Endothelial cell of umbilical vein (primary cell): ENCODE data around the gene SUPT3H. TPM values are rescaled to one million over a fixed set of nuclear protein-coding genes. Genes with fewer than 3 reads are reported as not detected.

Experiments
- BruUV-seq: library from RNA; stranded (reverse); fragments of 400-500 nt; replicated peaks from 2 replicates; lab custom pipeline; 2021; lab: Mats Ljungman, UMichigan
- CTCF ChIA-PET: fragments of 300-600, 350-600 bp; sonication (Branson Sonifier 250); formaldehyde crosslinking; loops from one replicate; lab custom pipeline; 2021; ENCODE audit warnings: antibody characterized with exemption, inconsistent platforms; lab: Charles Lee
- POLR2A ChIA-PET: fragments of 300-600, 350-600 bp; sonication (Branson Sonifier 250); formaldehyde crosslinking; loops from one replicate; lab custom pipeline; 2021; ENCODE audit warnings: antibody characterized with exemption, inconsistent platforms; lab: Charles Lee
- DNase-seq: peaks from one replicate; pipeline ENCODE4 v3.0.0-alpha.2; 2011; ENCODE audit warnings: low read depth, low spot score
- FAIRE-seq: peaks from 2 replicates; lab custom pipeline; 2011; peaks lifted over from hg19 to GRCh38; lab: Jason Lieb, UNC
- H2AFZ ChIP-seq: 2 replicates; pipeline ENCODE4 v1.6.0; 2012; ENCODE audit warnings: low read depth, low read length, control low read depth, inconsistent platforms
- H3K27ac ChIP-seq: 2 replicates; pipeline ENCODE4 v1.5.1; 2011; ENCODE audit warnings: low read depth, mild to moderate bottlenecking, control low read depth, low read length, moderate library complexity; ENCODE audit not compliant: insufficient read depth
- H3K27me3 ChIP-seq, 2 experiments: 2 replicates each; pipeline versions ENCODE4 v1.6.0 to v1.6.1; 2011; ENCODE audit warnings: low read length in 2 of 2, mixed read lengths in 1 of 2; ENCODE audit not compliant: control insufficient read depth in 2 of 2, insufficient read depth in 2 of 2
- H3K36me3 ChIP-seq, 2 experiments: 2 replicates in 1 of 2; 3 replicates in 1 of 2; pipeline ENCODE4 v1.5.1; 2011; ENCODE audit warnings: low read length in 2 of 2, mild to moderate bottlenecking in 1 of 2, moderate library complexity in 1 of 2; ENCODE audit not compliant: control insufficient read depth in 2 of 2, insufficient read depth in 2 of 2; ENCODE audit errors: extremely low read depth in 1 of 2
- H3K4me1 ChIP-seq: 3 replicates; pipeline ENCODE4 v1.5.1; 2011; ENCODE audit warnings: mild to moderate bottlenecking, low read length; ENCODE audit not compliant: control insufficient read depth, insufficient read depth; ENCODE audit errors: extremely low read depth
- H3K4me2 ChIP-seq: 2 replicates; pipeline ENCODE4 v1.6.1; 2011; ENCODE audit warnings: low read length, control low read depth, mixed read lengths; ENCODE audit not compliant: insufficient read depth
- H3K4me3 ChIP-seq, 3 experiments: fragments of 200-600 bp in 1 of 3; sonication (generic), shearing (Covaris generic) in 1 of 3; replicated peaks in 1 of 3; 2 replicates each; pipeline ENCODE4 v1.5.1; 2011 to 2016; ENCODE audit warnings: control low read depth in 3 of 3, low read length in 3 of 3, mild to moderate bottlenecking in 2 of 3, inconsistent platforms in 1 of 3, low read depth in 1 of 3, moderate library complexity in 1 of 3; ENCODE audit not compliant: insufficient read depth in 1 of 3
- H3K79me2 ChIP-seq: 2 replicates; pipeline ENCODE4 v1.6.0; 2012; ENCODE audit warnings: low read length, inconsistent platforms; ENCODE audit not compliant: control insufficient read depth, insufficient read depth
- H3K9ac ChIP-seq: replicated peaks from 2 replicates; pipeline ENCODE3; 2011; ENCODE audit warnings: low read length, control low read depth; ENCODE audit not compliant: insufficient read depth; ENCODE audit errors: extremely low read depth
- H3K9me1 ChIP-seq: replicated peaks from 3 replicates; pipeline ENCODE4 v1.6.0; 2011; ENCODE audit warnings: mild to moderate bottlenecking, low read length; ENCODE audit not compliant: control insufficient read depth, insufficient read depth; ENCODE audit errors: extremely low read depth
- H3K9me3 ChIP-seq: replicated peaks from 2 replicates; pipeline ENCODE4 v1.5.1; 2012; ENCODE audit warnings: low read length, inconsistent platforms; ENCODE audit not compliant: control insufficient read depth, insufficient read depth
- H4K20me1 ChIP-seq: replicated peaks from 2 replicates; pipeline ENCODE3; 2011; ENCODE audit warnings: mild to moderate bottlenecking, low read length; ENCODE audit not compliant: control insufficient read depth, insufficient read depth; ENCODE audit errors: extremely low read depth
- CTCF ChIP-seq, 2 donors: IDR thresholded peaks; 1 replicate in 1 of 2; 2 replicates in 1 of 2; pipeline ENCODE4 v1.5.1; 2011; ENCODE audit warnings: low read length in 2 of 2, mild to moderate bottlenecking in 2 of 2, moderate library complexity in 2 of 2, control low read depth in 1 of 2, inconsistent platforms in 1 of 2, low read depth in 1 of 2; ENCODE audit not compliant: insufficient read depth in 1 of 2; ENCODE audit errors: extremely low read depth in 1 of 2
- EZH2 ChIP-seq: IDR thresholded peaks from 2 replicates; pipeline ENCODE4 v1.6.1; 2012; ENCODE audit warnings: borderline replicate concordance, low read depth, mild to moderate bottlenecking, moderate library complexity, low read length, inconsistent platforms; ENCODE audit not compliant: severe bottlenecking
- FOS ChIP-seq: IDR thresholded peaks from 2 replicates; pipeline ENCODE4 v1.6.1; 2011; ENCODE audit warnings: mild to moderate bottlenecking, low read length, moderate library complexity, borderline replicate concordance; ENCODE audit not compliant: insufficient read depth
- GATA2 ChIP-seq: IDR thresholded peaks from 2 replicates; pipeline ENCODE4 v1.7.0; 2011; ENCODE audit warnings: low read depth, mild to moderate bottlenecking, moderate library complexity, mixed read lengths, low read length; ENCODE audit not compliant: insufficient read length, insufficient read depth
- JUN ChIP-seq: IDR thresholded peaks from 2 replicates; pipeline ENCODE4 v1.6.1; 2011; ENCODE audit warnings: borderline replicate concordance, low read depth; ENCODE audit not compliant: insufficient read length, insufficient read depth
- MAX ChIP-seq: IDR thresholded peaks from 2 replicates; pipeline ENCODE4 v1.6.1; 2011; ENCODE audit not compliant: insufficient read depth, insufficient read length
- MYC ChIP-seq: IDR thresholded peaks from one replicate; pipeline ENCODE4 v1.6.1; 2011; ENCODE audit warnings: mild to moderate bottlenecking, low read depth, low read length
- POLR2A ChIP-seq: IDR thresholded peaks from 2 replicates; pipeline ENCODE4 v1.6.1; 2012; ENCODE audit warnings: low read depth, mild to moderate bottlenecking, control low read depth, low read length
- POLR2AphosphoS5 ChIP-seq: IDR thresholded peaks from 2 replicates; pipeline ENCODE4 v1.6.1; 2012; ENCODE audit warnings: low read depth, mild to moderate bottlenecking, control low read depth, low read length, moderate library complexity; ENCODE audit not compliant: insufficient read depth
- dilution Hi-C: fragments of 300-500 bp; cut with MboI; formaldehyde crosslinking; loops from one replicate; pipeline ENCODE4 v1.15.0; 2019; ENCODE audit warnings: low sequenced_read_pairs; ENCODE audit not compliant: extremely low pct_ligation_motif_present
- intact Hi-C: fragments of 100-400 bp; cut with micrococcal nuclease; formaldehyde crosslinking; loops from one replicate; pipeline ENCODE4 v1.10.0; 2022
- polyA plus RNA-seq, 4 experiments: library from polyadenylated mRNA; depleted of rRNA in 3 of 4; stranded (reverse) in 3 of 4; unstranded in 1 of 4; fragments of >200 nt; gene quantifications; 2 replicates each; pipeline versions ENCODE4 v1.2.1 to v1.2.3, GENCODE V29; 2011 to 2012; ENCODE audit warnings: missing spikeins in 1 of 4
- total RNA-seq: library from RNA; stranded (reverse); gene quantifications from 2 replicates; pipeline ENCODE4 v1.2.3, GENCODE V29; 2021

Gene SUPT3H
- total and polyA plus RNA-seq, 2 donors (not counting 3 experiments of a cell fraction or from before 2014, with no cell fraction given), result 8.3 to 9.8 TPM

- Histone ChIP-seq H3K27ac (no peak overlapping the region), H3K4me1 (no peaks in the 10 kb centered on the region), H3K79me2 (no peaks in the 10 kb centered on the region), H3K36me3 (no peaks in the 10 kb centered on the region), H3K4me3 (no peak overlapping the region), H2AFZ (no peak overlapping the region), H3K4me2 (no peak overlapping the region), H3K9me1 (no peaks in the 10 kb centered on the region), H4K20me1 (no peaks in the 10 kb centered on the region), H3K9me3 (no peaks in the 10 kb centered on the region), H3K27me3 (no peaks in the 10 kb centered on the region), H3K9ac (no peak overlapping the region)
- no peak for TF ChIP-seq EZH2
- no peak for TF ChIP-seq CTCF (IDR thresholded peaks at IDR 0.05; ENCODE audit: extremely low read depth in 1 of 2, insufficient read depth in 1 of 2, low read depth in 1 of 2, low read length in 2 of 2)
- no peak for TF ChIP-seq MYC
- no peak for TF ChIP-seq GATA2
- no peak for TF ChIP-seq POLR2AphosphoS5
- no peak for TF ChIP-seq FOS
- TF ChIP-seq MAX, result no peak
- no peak for TF ChIP-seq JUN
- TF ChIP-seq POLR2A, result no peak
- dilution Hi-C loops (no loop called here), intact Hi-C loops (no loop called here)
- DNase-seq (no peak), FAIRE-seq (no peak)
- ChIA-PET CTCF (interaction anchor here (1.1 to 1.4 kb wide), 2 partner anchors 12 to 14 kb away, joined by 3 read pairs; no protein-coding TSS in a partner anchor), POLR2A (no interaction called here)
- BruUV-seq, result no TSS peak
Observed at GRCh38 chr6:45351076-45351475, 26.7 kb downstream of the SUPT3H start.
